Measurements from ENCODE around the gene DENND2C. TPM values are rescaled to one million over a fixed set of nuclear protein-coding genes. Genes with fewer than 3 reads are reported as not detected.

The DENND2C gene
- total RNA-seq, 2 donors from 2014 or later: 25.6 to 40.3 TPM

DNA sequence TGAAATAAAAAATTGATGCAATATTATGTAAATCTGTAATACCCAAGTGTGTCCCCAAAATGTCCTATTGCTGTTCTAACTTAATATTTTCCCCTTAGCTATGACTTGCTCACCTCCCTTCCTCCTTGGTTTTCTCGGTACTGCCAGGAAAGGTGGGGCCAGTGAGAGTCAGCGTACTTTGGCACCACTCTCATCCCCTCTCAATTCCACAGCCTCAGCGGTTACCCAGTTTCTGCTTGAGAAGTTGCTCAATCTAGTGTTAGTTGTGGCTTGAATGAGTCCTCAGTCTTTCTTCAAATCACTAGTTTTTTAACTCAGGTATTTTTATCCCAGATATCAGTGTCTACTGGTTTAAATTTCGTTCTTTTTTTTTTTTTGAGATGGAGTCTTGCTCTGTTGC is 120.7 kb downstream of the DENND2C start:
- peaks cover 2% of the 10 kb centered on the region for H3K4me1 Mint-ChIP-seq
- Histone ChIP-seq H3K9me3 (ENCODE audit: control insufficient read depth, low read length) (no peaks in the 10 kb centered on the region), H3K36me3 (ENCODE audit: control insufficient read depth, insufficient read depth, low read length) (no peaks in the 10 kb centered on the region), H3K27ac (ENCODE audit: low read depth, low read length) (no peak overlapping the region), H3K4me3 (ENCODE audit: low read length) (no peak overlapping the region), H3K27me3 (ENCODE audit: control insufficient read depth, insufficient read depth, low read length, poor library complexity, severe bottlenecking) (no peaks in the 10 kb centered on the region), H3K4me1 (ENCODE audit: control insufficient read depth, insufficient read depth, low read length) (no peaks in the 10 kb centered on the region), H3K9ac (ENCODE audit: extremely low read depth, low read length, poor library complexity, severe bottlenecking) (no peak overlapping the region)
- WGBS, 2 experiments (ENCODE audit: insufficient coverage in 1 of 2, insufficient read length in 1 of 2): 94 to 100% methylated on average over 1 to 4 of the region's 4 CpGs
- no peak overlapping the region for H3K27ac Mint-ChIP-seq
- no peaks in the 10 kb centered on the region for H3K36me3 Mint-ChIP-seq (ENCODE audit: low read depth)
- no peak overlapping the region for H3K4me3 Mint-ChIP-seq
- H3K9me3 Mint-ChIP-seq: no peaks in the 10 kb centered on the region
- peaks cover 2% of the 10 kb centered on the region for H3K27me3 Mint-ChIP-seq (ENCODE audit: insufficient read depth)
- TF ChIP-seq, protein P1, sequence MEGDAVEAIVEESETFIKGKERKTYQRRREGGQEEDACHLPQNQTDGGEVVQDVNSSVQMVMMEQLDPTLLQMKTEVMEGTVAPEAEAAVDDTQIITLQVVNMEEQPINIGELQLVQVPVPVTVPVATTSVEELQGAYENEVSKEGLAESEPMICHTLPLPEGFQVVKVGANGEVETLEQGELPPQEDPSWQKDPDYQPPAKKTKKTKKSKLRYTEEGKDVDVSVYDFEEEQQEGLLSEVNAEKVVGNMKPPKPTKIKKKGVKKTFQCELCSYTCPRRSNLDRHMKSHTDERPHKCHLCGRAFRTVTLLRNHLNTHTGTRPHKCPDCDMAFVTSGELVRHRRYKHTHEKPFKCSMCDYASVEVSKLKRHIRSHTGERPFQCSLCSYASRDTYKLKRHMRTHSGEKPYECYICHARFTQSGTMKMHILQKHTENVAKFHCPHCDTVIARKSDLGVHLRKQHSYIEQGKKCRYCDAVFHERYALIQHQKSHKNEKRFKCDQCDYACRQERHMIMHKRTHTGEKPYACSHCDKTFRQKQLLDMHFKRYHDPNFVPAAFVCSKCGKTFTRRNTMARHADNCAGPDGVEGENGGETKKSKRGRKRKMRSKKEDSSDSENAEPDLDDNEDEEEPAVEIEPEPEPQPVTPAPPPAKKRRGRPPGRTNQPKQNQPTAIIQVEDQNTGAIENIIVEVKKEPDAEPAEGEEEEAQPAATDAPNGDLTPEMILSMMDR (conservative IDR thresholded peaks at IDR 0.05): no peak
- DNase-seq: no peak

DNA sequence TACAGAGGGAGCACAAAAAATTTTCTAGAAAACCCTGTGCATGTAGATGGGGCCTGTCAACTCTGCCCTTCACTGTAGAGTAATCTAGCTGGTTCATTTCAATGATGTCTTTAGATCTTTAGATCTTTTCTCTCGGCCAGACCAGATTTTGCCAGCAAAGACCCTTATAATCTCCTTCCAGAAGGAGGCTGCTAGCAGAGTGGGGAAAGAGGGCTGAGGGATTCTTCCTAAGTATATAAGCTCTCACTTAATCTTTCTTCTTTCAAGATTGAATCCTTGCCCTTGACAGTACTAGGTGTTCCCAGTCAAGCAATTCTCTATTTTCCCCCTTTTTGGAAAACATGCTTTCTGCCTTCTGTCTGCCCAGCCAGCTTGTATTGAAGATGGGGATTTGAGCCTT is 122.8 kb downstream of the DENND2C start:
- peaks cover 2% of the 10 kb centered on the region for H3K4me1 Mint-ChIP-seq
- H3K36me3 ChIP-seq (ENCODE audit: control insufficient read depth, insufficient read depth, low read length): no peaks in the 10 kb centered on the region
- H3K27ac Mint-ChIP-seq: no peak overlapping the region
- no peak for DNase-seq
- no peaks in the 10 kb centered on the region for H3K9me3 Mint-ChIP-seq
- no peak overlapping the region for H3K4me3 Mint-ChIP-seq
- H3K9ac ChIP-seq (ENCODE audit: extremely low read depth, low read length, poor library complexity, severe bottlenecking): no peak overlapping the region
- H3K36me3 Mint-ChIP-seq (ENCODE audit: low read depth): no peaks in the 10 kb centered on the region
- TF ChIP-seq, protein P1 (conservative IDR thresholded peaks at IDR 0.05): no peak
- H3K4me1 ChIP-seq (ENCODE audit: control insufficient read depth, insufficient read depth, low read length): no peaks in the 10 kb centered on the region
- H3K4me3 ChIP-seq (ENCODE audit: low read length): no peak overlapping the region
- no peak overlapping the region for H3K27ac ChIP-seq (ENCODE audit: low read depth, low read length)
- H3K27me3 Mint-ChIP-seq (ENCODE audit: insufficient read depth): peaks cover 4% of the 10 kb centered on the region
- no peaks in the 10 kb centered on the region for H3K9me3 ChIP-seq (ENCODE audit: control insufficient read depth, low read length)
- 80 to 91% methylated on average over 1 of the region's 1 CpG for WGBS, 2 experiments (ENCODE audit: insufficient coverage in 1 of 2, insufficient read length in 1 of 2)
- no peaks in the 10 kb centered on the region for H3K27me3 ChIP-seq (ENCODE audit: control insufficient read depth, insufficient read depth, low read length, poor library complexity, severe bottlenecking)

DNA sequence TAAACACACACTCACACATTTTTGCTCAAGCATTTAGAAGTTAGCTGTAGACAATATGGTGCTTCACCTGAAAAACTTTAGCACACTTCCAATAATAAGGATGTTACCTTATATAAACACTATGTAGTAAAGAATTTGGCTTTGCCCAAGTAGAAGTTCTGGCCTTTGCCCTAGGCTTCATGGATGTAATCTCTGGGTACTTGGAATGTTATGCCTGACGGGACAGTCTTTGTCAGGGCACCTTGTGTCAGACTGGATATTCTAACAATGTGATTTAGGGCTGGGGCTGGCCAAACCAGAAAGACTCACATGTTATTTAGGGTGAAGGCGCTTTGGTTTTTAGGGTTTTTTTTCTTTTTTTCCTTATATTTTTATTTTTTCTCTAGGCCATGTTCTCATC is 124.1 kb downstream of the DENND2C start:
- H3K27me3 Mint-ChIP-seq (ENCODE audit: insufficient read depth): peaks cover 7% of the 10 kb centered on the region
- WGBS, 2 experiments (ENCODE audit: insufficient coverage in 1 of 2, insufficient read length in 1 of 2): 83 to 93% methylated on average over 1 of the region's 2 CpGs
- DNase-seq: no peak
- H3K36me3 ChIP-seq (ENCODE audit: control insufficient read depth, insufficient read depth, low read length): no peaks in the 10 kb centered on the region
- H3K4me3 ChIP-seq (ENCODE audit: low read length): no peak overlapping the region
- H3K9me3 ChIP-seq (ENCODE audit: control insufficient read depth, low read length): no peaks in the 10 kb centered on the region
- no peaks in the 10 kb centered on the region for H3K4me1 Mint-ChIP-seq
- no peak overlapping the region for H3K9ac ChIP-seq (ENCODE audit: extremely low read depth, low read length, poor library complexity, severe bottlenecking)
- no peaks in the 10 kb centered on the region for H3K27me3 ChIP-seq (ENCODE audit: control insufficient read depth, insufficient read depth, low read length, poor library complexity, severe bottlenecking)
- no peaks in the 10 kb centered on the region for H3K9me3 Mint-ChIP-seq
- no peaks in the 10 kb centered on the region for H3K4me1 ChIP-seq (ENCODE audit: control insufficient read depth, insufficient read depth, low read length)
- no peak overlapping the region for H3K4me3 Mint-ChIP-seq
- H3K36me3 Mint-ChIP-seq (ENCODE audit: low read depth): no peaks in the 10 kb centered on the region
- TF ChIP-seq, protein P1 (conservative IDR thresholded peaks at IDR 0.05): no peak
- no peak overlapping the region for H3K27ac Mint-ChIP-seq
- no peak overlapping the region for H3K27ac ChIP-seq (ENCODE audit: low read depth, low read length)

Data from endodermal cell (in vitro differentiated cells).